Activated CD8-positive, alpha-beta T cell treated with anti-CD3 and anti-CD28 coated beads for 36 hours (primary cell): ENCODE measurements around the gene MEF2B. TPM values are rescaled to one million over a fixed set of nuclear protein-coding genes. Genes with fewer than 3 reads are reported as not detected.
"Not testable (repeated sequence)": the region's sequence is repeated elsewhere in the genome, so short reads cannot be mapped to it uniquely, and the experiment has no call there.

Experiments
- ATAC-seq: fragments of 200-7000 bp; cut with Tn5 transposase; one replicate; pipeline ENCODE4 v1.10.0; 2021; ENCODE audit warnings: mild to moderate bottlenecking, moderate library complexity
- CTCF ChIA-PET: fragments of 350-600 bp; sonication (Branson Sonifier 250); formaldehyde crosslinking; loops from one replicate; lab custom pipeline; 2021; ENCODE audit warnings: antibody characterized with exemption; lab: Charles Lee
- POLR2A ChIA-PET: fragments of 350-600 bp; sonication (Branson Sonifier 250); formaldehyde crosslinking; loops from one replicate; lab custom pipeline; 2021; ENCODE audit warnings: antibody characterized with exemption; lab: Charles Lee
- DNase-seq: peaks from one replicate; pipeline ENCODE4 v3.0.0-alpha.2; 2020
- H3K27ac Mint-ChIP-seq: one replicate; pipeline ENCODE4 v1.8.0; 2021; ENCODE audit warnings: mild to moderate bottlenecking, mixed read lengths
- H3K27me3 Mint-ChIP-seq: one replicate; pipeline ENCODE4 v1.8.0; 2021; ENCODE audit warnings: mixed read lengths
- H3K36me3 Mint-ChIP-seq: one replicate; pipeline ENCODE4 v1.8.0; 2021; ENCODE audit warnings: low read depth, mixed read lengths
- H3K4me1 Mint-ChIP-seq: one replicate; pipeline ENCODE4 v1.8.0; 2021; ENCODE audit warnings: low read depth, mixed read lengths
- H3K4me3 Mint-ChIP-seq: one replicate; pipeline ENCODE4 v1.8.0; 2021; ENCODE audit warnings: mild to moderate bottlenecking, moderate library complexity, mixed read lengths
- H3K9me3 Mint-ChIP-seq: one replicate; pipeline ENCODE4 v1.8.0; 2021; ENCODE audit warnings: mixed read lengths
- CTCF ChIP-seq: fragments of 200-600 bp; IDR thresholded peaks from one replicate; pipeline ENCODE4 v1.8.0; 2022; ENCODE audit warnings: antibody characterized with exemption, mild to moderate bottlenecking
- intact Hi-C: fragments of 100-400 bp; cut with micrococcal nuclease; formaldehyde crosslinking; loops from one replicate; pipeline ENCODE4 v1.10.0; 2022
- total RNA-seq, 2 experiments: library from RNA; stranded (reverse); gene quantifications; one replicate each; pipeline ENCODE4 v1.2.3, GENCODE V29; 2021

MEF2B gene
- total RNA-seq, 2 experiments from 2014 or later = 1.4 to 2.6 TPM

DNA sequence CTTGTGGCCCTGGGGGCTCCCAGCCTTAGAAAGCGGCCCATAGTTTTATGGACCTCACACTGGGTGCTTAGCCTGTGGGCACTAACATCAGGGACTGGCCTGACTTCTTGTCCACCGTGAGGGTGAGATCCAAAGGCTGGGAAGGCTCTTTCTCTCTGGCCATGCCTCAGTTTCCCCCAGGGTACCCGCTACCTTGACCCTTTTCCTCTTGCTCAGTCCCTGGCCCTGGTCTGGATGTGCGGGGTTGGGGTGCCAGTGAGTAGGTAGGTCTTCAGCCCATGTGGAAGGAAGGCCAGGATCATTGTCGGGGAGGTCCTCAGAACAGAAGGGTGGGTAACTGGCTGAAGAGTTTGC is 30.2 kb downstream of the MEF2B start:
- no peak for DNase-seq
- ChIA-PET POLR2A (no interaction called here), CTCF (interaction anchor here (0.8 to 1.8 kb wide), 5 partner anchors 12 to 101 kb away, joined by 3 to 11 read pairs (median 3); no protein-coding TSS in a partner anchor)
- Mint-ChIP-seq H3K9me3 (peaks cover 5% of the 10 kb centered on the region), H3K4me1 (peaks cover 28% of the 10 kb centered on the region), H3K4me3 (no peak overlapping the region), H3K27ac (no peak overlapping the region), H3K27me3 (no peaks in the 10 kb centered on the region), H3K36me3 (no peaks in the 10 kb centered on the region)
- ATAC-seq = no peak
- no peak for TF ChIP-seq CTCF
- intact Hi-C loops = no loop called here

DNA sequence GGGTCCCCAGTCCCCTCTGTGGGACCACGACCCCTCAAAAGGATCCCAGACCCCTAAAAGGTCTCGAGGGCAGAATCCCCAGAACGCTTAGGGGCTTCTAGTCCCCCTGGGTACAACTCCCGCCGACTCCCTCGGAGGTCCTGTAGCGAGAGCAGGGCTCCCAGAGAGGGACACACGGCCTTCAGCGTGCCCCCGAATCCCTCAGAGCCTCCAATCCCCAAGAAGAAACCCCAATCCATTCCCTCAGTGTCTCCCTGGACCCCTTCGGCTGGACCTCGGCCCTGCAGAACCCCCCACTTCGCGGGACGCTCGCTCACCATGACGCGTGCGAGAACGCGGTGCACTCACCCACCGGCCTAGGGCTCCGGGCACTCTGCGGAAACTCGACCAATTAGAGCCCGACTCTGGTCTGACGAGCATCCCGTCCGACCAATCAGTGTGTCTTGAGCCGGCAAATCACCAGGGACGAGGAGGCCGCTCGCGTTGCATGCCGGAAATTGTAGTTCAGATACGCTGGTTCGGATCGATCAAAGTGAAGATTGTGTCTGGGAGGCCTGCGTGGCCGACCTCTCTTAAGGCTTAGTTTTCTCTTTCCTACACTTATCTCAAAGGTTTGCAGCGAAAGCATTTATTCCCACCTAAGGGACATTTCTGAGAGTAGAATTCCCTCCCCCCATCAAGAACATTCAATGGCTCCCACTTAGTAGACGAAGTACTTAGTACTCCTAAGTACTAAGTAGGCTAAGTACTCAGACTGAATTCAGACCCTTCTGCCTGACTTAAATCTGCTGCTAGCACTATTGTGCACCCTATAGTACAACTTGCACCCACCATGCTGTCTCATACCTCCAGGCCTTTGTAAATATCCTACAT is 31.7 kb downstream of the MEF2B start, which contains the start of gene TMEM161A:
TSS of gene TMEM161A (minus strand) at position 370 of the 873 bp plus-strand sequence. CDS start at position 320, 50 bp downstream.
- ChIA-PET CTCF (interaction anchor here (0.6 to 1.1 kb wide), 3 partner anchors 9 to 75 kb away, joined by 3 to 5 read pairs (median 4); partner anchors contain the start of gene SLC25A42), POLR2A (no interaction called here)
- peaks cover 3% of the 10 kb centered on the region for H3K36me3 Mint-ChIP-seq
- no peak for TF ChIP-seq CTCF
- H3K27ac Mint-ChIP-seq = peak within 1 kb of the TSS; percentile 93
- H3K4me1 Mint-ChIP-seq = peaks cover 29% of the 10 kb centered on the region
- H3K27me3 Mint-ChIP-seq = no peaks in the 10 kb centered on the region
- peaks cover 5% of the 10 kb centered on the region for H3K9me3 Mint-ChIP-seq
- peak within 1 kb of the TSS; percentile 88 for H3K4me3 Mint-ChIP-seq
- ATAC-seq (peak; percentile 100), DNase-seq (peak; percentile 99)
- intact Hi-C loops = no loop called here

- Mint-ChIP-seq H3K4me3 (peak overlapping the region; percentile 88), H3K36me3 (peaks cover 10% of the 10 kb centered on the region), H3K9me3 (peaks cover 5% of the 10 kb centered on the region), H3K27me3 (no peaks in the 10 kb centered on the region), H3K27ac (peak overlapping the region; percentile 93), H3K4me1 (peaks cover 29% of the 10 kb centered on the region)
- ChIA-PET CTCF (interaction anchor here (0.6 kb wide), 3 partner anchors 8 to 170 kb away, joined by 3 read pairs; no protein-coding TSS in a partner anchor), POLR2A (no interaction called here)
- DNase-seq (no peak), ATAC-seq (no peak)
- intact Hi-C loops = no loop called here
- TF ChIP-seq CTCF = no peak
These were observed 32.4 kb downstream of the MEF2B start for GRCh38 chr19:19137556-19138108.

DNA sequence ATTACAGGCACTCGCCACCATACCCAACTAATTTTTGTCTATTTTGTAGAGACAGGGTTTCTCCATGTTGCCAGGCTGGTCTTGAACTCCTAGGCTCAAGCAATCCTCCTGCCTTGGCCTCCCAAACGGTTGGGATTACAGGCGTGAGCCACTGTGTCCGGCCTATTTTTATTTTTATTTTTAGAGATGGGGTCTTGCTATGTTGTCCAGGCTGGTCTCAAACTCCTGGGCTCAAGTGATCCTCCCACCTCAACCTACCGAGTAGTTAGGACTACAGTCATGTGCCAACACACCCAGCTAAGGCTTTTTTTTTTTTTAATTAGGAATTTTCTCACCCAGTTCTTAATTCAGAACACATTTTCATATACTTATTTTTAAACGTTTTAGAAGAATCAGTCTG is 34.4 kb downstream of the MEF2B start:
- H3K27ac Mint-ChIP-seq, POLR2A ChIA-PET, DNase-seq, ATAC-seq, intact Hi-C loops, H3K4me3 Mint-ChIP-seq, H3K27me3 Mint-ChIP-seq: not testable (repeated sequence)
- CTCF ChIA-PET = interaction anchor here (0.6 to 1.1 kb wide), 2 partner anchors 20 to 128 kb away, joined by 3 read pairs; no protein-coding TSS in a partner anchor
- Mint-ChIP-seq H3K4me1 (peaks cover 29% of the 10 kb centered on the region), H3K36me3 (peaks cover 23% of the 10 kb centered on the region), H3K9me3 (peaks cover 12% of the 10 kb centered on the region)

DNA sequence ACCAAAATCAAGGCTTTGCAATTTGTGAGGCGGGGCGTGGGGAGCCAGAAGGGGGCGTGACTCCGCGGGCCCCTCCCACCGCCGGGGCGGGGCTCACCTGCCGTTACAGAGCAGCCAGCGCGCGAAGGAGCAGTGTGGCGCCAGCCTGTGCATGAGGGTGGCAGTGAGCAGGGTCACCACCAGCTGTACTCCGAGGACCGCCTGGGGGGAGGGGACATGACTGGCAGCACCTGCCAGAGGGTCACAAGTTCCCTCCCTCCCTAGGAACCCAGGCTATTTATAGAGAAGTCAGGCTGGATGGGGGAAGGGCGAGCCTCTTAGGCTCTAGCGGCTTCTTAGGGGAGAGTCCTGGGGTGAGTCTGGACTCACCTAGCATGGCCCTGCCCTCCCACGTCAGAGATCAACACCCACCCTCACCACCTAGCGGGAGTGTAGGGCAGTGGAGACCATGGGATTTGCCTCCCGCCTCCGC is 35.3 kb downstream of the MEF2B start:
- H3K9me3 Mint-ChIP-seq = peaks cover 12% of the 10 kb centered on the region
- no peak overlapping the region for H3K27ac Mint-ChIP-seq
- no peak for ATAC-seq
- H3K4me1 Mint-ChIP-seq = peaks cover 29% of the 10 kb centered on the region
- intact Hi-C loops = no loop called here
- DNase-seq = peak; percentile 60
- peaks cover 30% of the 10 kb centered on the region for H3K36me3 Mint-ChIP-seq
- ChIA-PET POLR2A (interaction anchor here (0.6 kb wide), 1 partner anchor 11 kb away, joined by 3 read pairs; no protein-coding TSS in a partner anchor), CTCF (interaction anchor here (1.1 to 1.7 kb wide), 2 partner anchors 11 to 19 kb away, joined by 3 to 5 read pairs; no protein-coding TSS in a partner anchor)
- no peaks in the 10 kb centered on the region for H3K27me3 Mint-ChIP-seq
- no peak for TF ChIP-seq CTCF
- no peak overlapping the region for H3K4me3 Mint-ChIP-seq
